Ishikawa (cell line): ENCODE results near the gene USP6NL.

Experiments
- CEBPB ChIP-seq: IDR thresholded peaks from 2 replicates; pipeline ENCODE4 v1.6.1; 2012
- CREB1 ChIP-seq: IDR thresholded peaks from 2 replicates; pipeline ENCODE4 v1.6.1; 2012; ENCODE audit warnings: low read depth
- EGR1 ChIP-seq: IDR thresholded peaks from 2 replicates; pipeline ENCODE4 v1.6.1; 2012
- EP300 ChIP-seq: IDR thresholded peaks from 2 replicates; pipeline ENCODE4 v1.6.1; 2012; ENCODE audit warnings: borderline replicate concordance
- FOXM1 ChIP-seq: IDR thresholded peaks from 2 replicates; pipeline ENCODE4 v1.6.1; 2012; ENCODE audit warnings: low read depth, borderline replicate concordance
- NFIC ChIP-seq: IDR thresholded peaks from 2 replicates; pipeline ENCODE4 v1.6.1; 2012
- RAD21 ChIP-seq: IDR thresholded peaks from 2 replicates; pipeline ENCODE4 v1.6.1; 2012; ENCODE audit warnings: low read depth
- TAF1 ChIP-seq: IDR thresholded peaks from 2 replicates; pipeline ENCODE4 v1.6.1; 2012; ENCODE audit warnings: low read depth, mild to moderate bottlenecking
- TCF12 ChIP-seq: IDR thresholded peaks from 2 replicates; pipeline ENCODE4 v1.6.1; 2012; ENCODE audit warnings: low read depth
- TEAD4 ChIP-seq: IDR thresholded peaks from 2 replicates; pipeline ENCODE4 v1.6.1; 2012
- YY1 ChIP-seq: IDR thresholded peaks from 2 replicates; pipeline ENCODE4 v1.6.1; 2012; ENCODE audit warnings: low read depth
- ZBTB7A ChIP-seq: IDR thresholded peaks from 2 replicates; pipeline ENCODE4 v1.6.1; 2012; ENCODE audit warnings: low read depth
- TF ChIP-seq, protein P1 (sequence below): IDR thresholded peaks from 2 replicates; pipeline ENCODE4 v1.6.1; 2012
- TF ChIP-seq, protein P2 (sequence below): IDR thresholded peaks from 2 replicates; pipeline ENCODE4 v1.6.1; 2012
- TF ChIP-seq, protein P3 (sequence below): IDR thresholded peaks from 2 replicates; pipeline ENCODE4 v1.6.1; 2012; ENCODE audit warnings: low read depth, mild to moderate bottlenecking

Gene USP6NL

DNA sequence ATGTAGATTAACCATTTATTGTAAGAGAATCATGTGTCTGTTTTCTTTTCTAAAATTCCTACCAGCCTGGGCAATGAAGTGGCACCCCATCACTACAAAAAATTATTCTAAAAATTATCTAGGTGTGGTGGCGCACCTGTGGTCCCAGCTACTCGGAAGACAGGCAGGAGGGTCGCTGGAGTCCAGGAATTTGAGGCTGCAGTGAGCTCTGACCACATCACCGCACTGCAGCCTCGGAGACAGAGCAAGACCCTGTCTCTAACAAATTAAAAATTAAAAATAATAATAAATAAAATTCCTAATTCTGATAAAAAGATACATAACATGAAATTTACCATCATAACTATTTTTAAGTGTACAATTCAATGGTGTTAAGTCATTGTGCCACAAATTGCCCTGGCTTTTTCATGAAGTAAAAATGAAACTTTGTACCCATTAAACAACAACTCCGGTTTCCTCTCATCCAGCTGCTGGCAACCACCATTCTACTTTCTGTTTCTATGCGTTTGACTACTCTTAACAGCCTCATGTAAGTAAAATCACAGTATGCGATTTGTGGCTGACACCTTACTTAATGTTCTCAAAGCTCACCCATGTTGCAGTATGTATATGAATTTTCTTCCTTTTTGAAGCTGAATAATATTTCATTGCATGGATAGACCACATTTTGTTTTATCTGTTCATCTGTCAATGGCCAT is 20.6 kb upstream of the USP6NL start:
- TF ChIP-seq RAD21: no peak

DNA sequence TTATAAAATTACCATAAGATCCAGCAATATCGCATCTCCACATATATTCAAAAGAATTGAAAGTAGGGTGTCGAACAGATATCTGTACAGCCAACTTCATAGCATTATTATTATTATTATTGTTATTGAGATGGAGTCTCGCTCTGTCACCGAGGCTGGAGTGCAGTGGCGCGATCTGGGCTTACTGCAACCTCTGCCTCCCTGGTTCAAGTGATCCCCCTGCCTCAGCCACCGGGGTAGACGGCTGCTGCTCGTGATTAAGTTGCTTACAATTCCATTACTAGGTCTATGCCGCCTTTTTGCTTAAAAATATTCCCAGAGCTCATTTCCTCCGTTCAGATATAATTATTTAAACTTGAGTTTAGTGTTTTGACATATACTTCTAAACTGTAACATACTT is 19.8 kb upstream of the USP6NL start:
- no peak for TF ChIP-seq RAD21
- TF ChIP-seq, protein P1, sequence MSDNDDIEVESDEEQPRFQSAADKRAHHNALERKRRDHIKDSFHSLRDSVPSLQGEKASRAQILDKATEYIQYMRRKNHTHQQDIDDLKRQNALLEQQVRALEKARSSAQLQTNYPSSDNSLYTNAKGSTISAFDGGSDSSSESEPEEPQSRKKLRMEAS: no peak

DNA sequence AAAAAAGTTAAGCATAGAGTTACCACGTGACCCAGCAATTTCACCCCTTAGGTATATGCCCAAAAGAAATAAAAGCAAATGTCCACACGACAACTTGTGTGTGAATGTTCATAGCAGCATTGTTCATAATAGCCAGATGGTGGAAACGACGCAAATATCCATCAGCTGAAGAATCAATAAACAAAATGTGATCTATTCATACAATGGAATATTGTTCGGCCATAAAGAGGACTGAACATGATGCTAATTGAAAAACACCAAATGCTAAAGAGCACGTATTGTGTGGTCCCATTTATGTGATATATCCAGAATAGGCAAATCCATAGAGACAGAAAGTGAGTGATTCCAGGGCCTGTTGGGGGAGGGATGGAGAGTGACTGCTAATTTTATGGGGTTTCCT is 18.3 kb upstream of the USP6NL start:
- TF ChIP-seq, protein P2, sequence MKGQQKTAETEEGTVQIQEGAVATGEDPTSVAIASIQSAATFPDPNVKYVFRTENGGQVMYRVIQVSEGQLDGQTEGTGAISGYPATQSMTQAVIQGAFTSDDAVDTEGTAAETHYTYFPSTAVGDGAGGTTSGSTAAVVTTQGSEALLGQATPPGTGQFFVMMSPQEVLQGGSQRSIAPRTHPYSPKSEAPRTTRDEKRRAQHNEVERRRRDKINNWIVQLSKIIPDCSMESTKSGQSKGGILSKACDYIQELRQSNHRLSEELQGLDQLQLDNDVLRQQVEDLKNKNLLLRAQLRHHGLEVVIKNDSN: no peak
- TF ChIP-seq RAD21: no peak
- TF ChIP-seq EP300: no peak
- no peak for TF ChIP-seq CREB1
- no peak for TF ChIP-seq EGR1
- TF ChIP-seq TEAD4: no peak
- TF ChIP-seq, protein P1: no peak
- no peak for TF ChIP-seq FOXM1
- TF ChIP-seq TCF12: no peak
- TF ChIP-seq, protein P3, sequence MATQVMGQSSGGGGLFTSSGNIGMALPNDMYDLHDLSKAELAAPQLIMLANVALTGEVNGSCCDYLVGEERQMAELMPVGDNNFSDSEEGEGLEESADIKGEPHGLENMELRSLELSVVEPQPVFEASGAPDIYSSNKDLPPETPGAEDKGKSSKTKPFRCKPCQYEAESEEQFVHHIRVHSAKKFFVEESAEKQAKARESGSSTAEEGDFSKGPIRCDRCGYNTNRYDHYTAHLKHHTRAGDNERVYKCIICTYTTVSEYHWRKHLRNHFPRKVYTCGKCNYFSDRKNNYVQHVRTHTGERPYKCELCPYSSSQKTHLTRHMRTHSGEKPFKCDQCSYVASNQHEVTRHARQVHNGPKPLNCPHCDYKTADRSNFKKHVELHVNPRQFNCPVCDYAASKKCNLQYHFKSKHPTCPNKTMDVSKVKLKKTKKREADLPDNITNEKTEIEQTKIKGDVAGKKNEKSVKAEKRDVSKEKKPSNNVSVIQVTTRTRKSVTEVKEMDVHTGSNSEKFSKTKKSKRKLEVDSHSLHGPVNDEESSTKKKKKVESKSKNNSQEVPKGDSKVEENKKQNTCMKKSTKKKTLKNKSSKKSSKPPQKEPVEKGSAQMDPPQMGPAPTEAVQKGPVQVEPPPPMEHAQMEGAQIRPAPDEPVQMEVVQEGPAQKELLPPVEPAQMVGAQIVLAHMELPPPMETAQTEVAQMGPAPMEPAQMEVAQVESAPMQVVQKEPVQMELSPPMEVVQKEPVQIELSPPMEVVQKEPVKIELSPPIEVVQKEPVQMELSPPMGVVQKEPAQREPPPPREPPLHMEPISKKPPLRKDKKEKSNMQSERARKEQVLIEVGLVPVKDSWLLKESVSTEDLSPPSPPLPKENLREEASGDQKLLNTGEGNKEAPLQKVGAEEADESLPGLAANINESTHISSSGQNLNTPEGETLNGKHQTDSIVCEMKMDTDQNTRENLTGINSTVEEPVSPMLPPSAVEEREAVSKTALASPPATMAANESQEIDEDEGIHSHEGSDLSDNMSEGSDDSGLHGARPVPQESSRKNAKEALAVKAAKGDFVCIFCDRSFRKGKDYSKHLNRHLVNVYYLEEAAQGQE: no peak
- no peak for TF ChIP-seq NFIC

DNA sequence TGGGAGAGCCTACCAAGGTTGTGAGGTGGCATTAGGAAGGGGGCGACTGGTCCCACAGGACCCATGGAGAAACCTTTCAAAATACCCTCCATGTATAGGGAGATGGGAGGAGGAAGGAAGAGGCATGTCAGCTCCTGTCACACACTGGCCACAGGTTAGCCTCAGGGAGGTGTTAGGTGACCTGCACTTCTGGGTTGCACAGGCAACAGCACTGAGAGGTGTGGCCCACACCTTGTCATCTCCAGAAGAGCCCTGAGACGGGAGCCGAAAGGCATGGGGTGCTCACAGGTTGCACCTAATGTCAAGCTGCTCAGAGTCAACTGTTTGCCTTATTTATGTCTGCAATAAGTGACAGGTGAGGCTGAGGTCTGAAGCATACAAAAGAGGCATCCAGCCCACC is 14.6 kb upstream of the USP6NL start:
- TF ChIP-seq EP300 (no peak), FOXM1 (no peak), TCF12 (no peak), NFIC (no peak), TEAD4 (no peak), ZBTB7A (no peak), EGR1 (no peak), TAF1 (no peak), RAD21 (no peak), CEBPB (no peak), CREB1 (no peak), YY1 (no peak)
- TF ChIP-seq, protein P3: no peak
- TF ChIP-seq, protein P2: no peak
- TF ChIP-seq, protein P1: no peak

DNA sequence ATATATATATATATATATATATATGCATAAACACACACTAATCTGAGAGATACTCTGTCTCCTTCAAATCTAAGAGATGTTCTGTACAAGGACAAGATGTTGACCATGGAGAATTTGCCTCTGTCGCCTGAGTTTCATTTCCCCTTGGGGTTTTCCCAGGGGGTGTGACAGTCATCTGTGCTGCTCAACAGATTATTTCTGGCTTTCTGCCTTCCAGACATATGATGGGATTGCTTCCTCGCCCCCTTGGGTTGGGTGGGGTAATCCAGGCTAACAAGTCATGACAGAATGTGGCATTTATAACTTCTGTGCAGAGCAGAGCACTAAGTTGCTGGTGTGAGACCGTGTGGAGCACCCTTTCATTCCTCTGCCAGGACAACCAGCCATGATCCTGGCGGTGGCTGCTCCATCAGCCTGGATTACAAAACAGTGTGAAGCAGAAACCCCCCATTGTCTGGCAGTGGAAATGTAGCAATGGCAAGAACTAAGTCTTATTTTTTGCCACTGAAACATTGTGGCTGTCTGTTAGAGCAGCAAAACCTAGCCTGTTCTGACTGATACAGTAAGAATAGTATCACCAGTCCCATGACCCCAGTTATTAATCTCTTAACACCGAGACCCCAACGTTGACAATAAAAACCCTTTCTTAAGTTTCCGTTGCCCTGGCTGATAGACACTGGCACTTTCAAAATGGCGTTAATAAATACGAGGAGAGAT is 13.7 kb upstream of the USP6NL start:
- TF ChIP-seq TAF1: no peak
- TF ChIP-seq TEAD4: no peak
- TF ChIP-seq TCF12: no peak
- no peak for TF ChIP-seq RAD21
- no peak for TF ChIP-seq FOXM1
- no peak for TF ChIP-seq EP300
- TF ChIP-seq, protein P2: no peak
- TF ChIP-seq CREB1: no peak
- TF ChIP-seq EGR1: no peak
- TF ChIP-seq, protein P1: no peak
- no peak for TF ChIP-seq CEBPB
- no peak for TF ChIP-seq ZBTB7A
- TF ChIP-seq, protein P3: no peak
- TF ChIP-seq NFIC: no peak
- TF ChIP-seq YY1: no peak
